Measurements from ENCODE around the gene EMSY.

EMSY gene

DNA sequence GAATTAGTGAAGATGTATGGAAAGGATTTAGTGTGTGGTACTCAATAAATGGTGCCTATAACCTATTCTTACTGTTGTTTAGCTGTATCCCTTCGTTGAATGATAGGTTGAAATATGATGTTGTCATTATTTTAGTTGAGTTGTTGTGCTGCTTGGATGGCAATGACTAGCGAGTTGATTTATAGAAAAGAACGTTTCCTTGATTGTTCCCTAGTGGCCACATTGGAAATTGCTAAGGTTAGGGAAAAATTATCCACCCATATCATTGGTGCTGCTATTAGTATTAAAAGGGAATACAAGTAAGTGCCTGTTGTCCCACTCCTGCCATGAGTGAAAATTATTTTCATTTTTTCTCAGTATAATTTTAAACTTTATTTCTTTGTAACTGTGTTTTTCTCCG is 14.5 kb downstream of the EMSY start:
- DNase-seq: peak; percentile 14 to 28 (median 25)

DNA sequence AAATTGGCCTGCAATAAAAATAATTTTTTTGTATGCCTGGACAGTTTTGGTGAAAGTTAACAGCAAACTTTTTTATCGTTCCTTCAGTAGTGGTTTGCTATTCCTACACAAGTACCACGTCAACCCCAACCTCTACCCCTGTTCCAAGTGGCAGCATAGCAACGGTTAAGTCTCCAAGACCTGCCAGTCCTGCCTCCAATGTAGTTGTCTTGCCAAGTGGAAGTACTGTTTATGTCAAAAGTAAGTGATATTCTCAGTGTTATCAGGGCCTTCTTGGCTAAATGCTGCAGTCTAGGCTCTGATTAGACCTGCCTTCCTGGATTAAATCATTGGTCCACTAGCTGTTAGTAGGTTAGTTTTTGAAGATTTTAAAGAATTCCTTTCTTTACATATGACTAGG is 15.0 kb downstream of the EMSY start:
- no peak for DNase-seq

DNA sequence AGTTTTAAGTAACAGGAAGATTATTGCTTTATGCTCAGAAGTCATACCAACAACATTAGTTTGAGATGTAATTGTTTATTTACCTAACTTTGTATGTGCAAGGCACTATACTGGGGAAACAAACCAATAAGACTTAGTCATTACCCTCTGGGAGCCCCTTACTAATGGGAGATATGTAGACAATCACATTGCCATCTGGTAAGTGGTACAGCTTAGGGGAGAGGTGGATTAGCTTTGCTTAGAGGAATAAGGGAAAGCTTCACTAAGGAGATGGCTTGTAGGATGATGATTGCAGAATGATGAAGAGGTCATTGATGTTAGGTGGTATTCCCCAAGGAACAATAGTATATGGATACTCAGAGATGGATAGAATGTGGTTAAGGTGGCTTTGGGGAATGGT is 17.5 kb downstream of the EMSY start:
- no peak for DNase-seq

DNA sequence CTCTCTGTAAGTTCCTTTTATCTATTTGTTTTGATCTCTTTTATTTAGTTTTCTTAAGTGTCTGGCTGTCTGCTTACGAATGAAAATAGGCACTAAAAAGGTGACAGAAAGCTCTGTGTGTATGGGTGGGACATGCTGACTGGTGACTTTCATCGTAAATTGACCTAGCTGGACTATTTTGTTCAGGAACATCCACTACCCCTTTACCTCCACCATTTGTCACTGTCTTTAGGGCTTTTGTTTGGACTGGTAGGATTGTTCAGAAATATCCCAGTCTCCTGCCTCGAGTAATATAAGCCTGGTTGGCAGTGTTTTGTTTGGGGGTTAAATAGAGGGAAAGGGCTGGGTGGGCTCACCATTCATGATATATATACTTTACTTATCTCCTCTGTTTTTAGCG is 20.9 kb downstream of the EMSY start:
- no peak for DNase-seq

DNA sequence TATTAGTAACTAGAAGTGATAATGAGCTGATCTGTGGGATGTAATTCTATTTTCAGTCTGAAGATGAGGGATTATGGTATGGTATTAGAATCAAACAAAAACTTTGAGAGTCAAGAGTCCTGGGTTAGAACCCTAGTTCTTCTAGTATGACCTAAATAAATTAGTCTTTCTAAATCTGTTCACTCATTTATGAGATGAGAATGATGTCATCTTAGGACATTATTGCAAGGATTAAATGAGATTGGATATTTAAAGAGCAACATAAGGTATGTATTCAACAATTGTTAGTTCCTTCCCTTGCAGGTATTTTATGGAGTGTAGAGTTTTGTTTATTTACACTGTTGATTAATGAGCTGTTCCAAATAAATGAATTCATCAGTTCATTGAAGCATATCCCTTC is 21.8 kb downstream of the EMSY start:
- no peak for DNase-seq

DNA sequence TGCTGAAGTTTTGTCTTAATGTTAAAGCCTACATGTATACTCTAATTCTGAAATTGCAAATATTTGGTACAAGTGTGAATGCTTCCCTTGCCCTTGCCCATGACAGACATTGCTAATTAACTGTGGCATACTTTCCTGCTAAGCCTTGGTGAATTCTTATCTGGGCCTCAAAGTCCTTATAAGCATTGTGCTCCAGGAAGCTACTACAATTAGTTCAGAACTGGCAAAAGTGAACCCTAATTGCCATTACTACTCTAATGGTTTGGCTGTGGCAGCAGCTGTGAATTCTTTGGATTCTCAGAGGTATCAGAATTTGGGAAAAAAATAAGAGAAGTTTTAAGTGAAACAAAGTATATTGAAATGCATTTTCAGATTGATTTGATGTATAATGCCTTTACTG is 24.3 kb downstream of the EMSY start:
- no peak for DNase-seq

GRCh38 chr11:76471382-76471781 is 26.6 kb downstream of the EMSY start:
- DNase-seq: no peak

GRCh38 chr11:76480241-76480640 is 35.4 kb downstream of the EMSY start:
- no peak for DNase-seq

DNA sequence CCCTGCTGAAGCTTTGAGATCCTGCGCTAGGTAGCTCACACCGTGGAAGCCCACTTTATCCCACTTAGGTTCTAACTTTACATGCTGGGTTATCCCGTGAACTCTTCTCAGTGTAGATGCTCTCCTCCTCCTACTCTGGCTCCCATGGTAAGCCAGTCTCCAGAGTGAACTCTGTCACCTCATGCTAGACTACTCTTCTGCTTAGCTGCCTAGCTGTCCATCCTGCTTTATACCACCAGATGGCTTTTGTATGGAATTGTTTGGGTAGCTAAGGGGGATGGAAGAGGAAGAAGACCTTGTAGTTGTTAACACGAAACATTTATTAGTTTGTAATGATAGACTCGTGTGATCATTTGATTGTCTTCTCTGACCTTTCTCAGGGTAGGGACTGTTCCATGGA is 46.8 kb downstream of the EMSY start:
- DNase-seq: no peak

GRCh38 chr11:76493040-76493439 is 48.2 kb downstream of the EMSY start:
- no peak for DNase-seq

- no peak for DNase-seq
Measured at GRCh38 chr11:76493626-76494539, 49.1 kb downstream of the EMSY start.

DNA sequence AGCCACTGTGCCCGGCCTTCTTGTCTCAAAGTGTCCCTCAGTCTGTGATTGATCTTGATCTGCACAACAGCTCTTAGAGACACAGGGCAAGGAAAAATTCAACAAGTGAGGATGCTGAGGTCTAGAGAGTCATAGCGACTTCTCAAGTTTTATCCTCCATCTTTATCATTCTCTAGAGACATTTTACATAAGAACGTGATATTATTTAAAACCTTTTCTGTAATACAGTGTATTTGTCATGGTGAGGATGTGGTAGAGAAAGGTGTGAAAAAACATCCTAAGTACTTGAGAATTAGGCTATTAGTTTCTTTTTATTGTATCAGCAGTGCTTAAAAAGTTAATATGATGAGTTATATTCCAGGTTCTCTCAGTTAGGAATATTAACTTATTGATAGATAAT is 50.2 kb downstream of the EMSY start:
- no peak for DNase-seq

GRCh38 chr11:76496174-76496573 is 51.4 kb downstream of the EMSY start:
- DNase-seq: no peak

GRCh38 chr11:76501526-76502202 is 56.8 kb downstream of the EMSY start:
- DNase-seq: peak in 1 of 3 donors; percentile 5

DNA sequence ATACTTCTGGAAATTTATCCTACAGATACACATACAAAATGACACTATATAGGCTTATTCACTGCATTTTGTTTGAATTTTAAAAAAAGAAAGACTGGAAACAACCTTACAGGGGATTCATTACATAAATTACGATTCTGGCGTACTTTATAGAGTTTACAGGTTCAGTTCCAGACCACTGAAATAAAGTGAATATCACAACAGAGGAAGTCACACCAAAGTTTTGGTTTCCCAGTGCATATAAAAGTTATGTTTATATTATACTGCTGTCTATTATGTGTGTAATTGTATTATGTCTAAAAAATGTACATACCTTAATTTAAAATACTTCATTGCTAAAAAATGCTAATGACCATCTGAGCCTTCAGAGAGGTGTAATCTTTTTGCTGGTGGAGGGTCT is 62.0 kb downstream of the EMSY start:
- no peak for DNase-seq

DNA sequence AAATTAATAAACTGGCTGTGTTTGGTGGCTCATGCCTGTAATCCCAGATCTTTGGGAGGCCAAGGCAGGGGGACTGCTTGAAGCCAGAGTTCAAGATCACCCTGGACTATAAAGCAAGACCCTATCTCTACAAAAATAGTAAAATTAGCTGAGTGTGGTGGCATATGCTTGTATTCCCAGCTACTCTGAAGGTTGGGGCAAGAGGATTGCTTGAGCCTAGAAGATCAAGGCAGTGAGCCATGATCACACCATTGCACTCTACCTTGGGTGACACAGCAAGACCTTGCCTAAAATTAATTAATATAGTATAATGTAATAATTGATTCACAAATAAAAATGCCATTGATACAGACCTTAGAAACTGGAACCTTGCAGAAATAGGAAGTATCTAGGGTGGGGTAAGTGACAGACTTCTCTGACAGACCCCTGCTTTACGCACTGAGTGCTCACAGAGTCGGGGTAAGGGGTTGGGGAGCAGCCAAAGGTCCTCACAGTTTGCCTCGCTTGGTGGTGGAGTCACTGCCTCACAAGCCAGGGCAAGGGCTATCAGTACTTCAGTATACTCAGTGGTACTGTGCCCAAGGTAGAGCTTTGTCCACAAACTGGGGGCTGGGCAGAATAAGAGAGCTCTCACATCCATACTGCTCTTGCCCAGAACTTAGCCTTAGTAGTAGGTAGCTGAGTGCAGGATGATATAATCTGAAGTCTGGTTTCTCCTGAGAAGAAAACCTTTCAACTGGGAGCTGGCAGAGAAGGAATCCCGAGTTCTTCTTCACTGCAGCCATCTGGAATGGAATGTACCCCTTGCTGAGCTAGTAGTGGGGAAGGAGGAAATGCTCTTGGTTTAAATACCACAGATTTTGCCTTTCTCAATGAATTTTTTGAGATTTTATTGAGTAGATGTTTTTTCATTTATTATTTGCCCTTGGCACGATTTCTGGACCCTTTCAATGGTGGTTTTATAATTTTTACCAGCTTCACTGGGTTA is 65.5 kb downstream of the EMSY start:
- DNase-seq: no peak

DNA sequence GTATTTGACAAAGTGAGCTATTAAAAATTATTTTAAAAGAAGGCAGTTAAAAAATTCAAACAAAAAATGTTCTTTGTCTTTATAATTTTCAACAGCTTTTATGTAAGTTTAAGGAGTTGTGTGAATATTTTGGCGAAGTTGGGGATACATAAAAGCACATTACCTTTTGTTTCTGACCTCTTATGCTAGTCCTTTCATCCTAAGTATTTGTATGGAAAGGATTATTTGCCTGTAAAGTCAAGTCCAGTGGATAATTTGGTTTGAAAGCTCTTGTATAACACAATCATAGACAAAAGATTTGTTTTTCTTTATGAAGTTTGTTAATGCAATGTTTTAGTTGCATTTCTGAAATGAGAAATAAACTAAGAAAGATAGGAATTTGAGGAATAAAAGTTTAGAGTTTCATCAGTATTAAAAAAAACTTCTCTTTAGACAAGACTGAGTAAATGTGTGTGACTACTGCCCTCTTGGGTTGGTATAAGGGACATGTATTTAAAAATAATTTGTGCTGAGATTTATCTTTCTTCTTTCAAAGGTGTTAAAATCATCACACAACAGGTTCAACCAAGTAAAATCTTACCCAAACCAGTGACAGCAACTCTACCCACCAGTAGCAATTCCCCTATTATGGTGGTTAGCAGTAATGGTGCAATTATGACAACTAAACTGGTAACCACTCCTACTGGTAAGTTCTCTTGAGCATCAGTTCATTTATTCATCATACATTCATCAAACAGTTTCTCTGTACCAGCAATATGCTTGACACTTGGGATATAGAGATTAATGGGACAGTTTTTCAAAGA is 68.2 kb downstream of the EMSY start:
- peak; percentile 3 to 37 (median 29) for DNase-seq

DNA sequence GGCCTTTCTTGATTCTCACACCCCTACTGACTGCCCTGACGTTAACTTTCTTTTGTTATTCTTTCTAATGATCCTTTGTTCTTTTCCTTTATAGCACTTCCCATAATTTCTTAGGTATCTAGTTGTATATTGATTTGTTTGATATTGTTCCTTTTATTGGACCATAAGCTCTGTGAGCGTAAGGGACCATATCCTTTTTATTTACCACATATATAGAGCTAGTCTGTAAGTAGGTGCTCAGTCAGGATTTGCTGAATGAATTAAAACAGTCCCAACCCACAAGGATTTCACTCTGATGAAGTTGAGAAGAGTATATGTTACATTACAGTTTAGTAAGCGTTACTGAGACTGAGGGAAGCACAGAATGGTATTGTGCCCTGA is 68.8 kb downstream of the EMSY start:
- DNase-seq: no peak

GRCh38 chr11:76515494-76515893 is 70.7 kb downstream of the EMSY start:
- no peak for DNase-seq

GRCh38 chr11:76523147-76523546 is 78.3 kb downstream of the EMSY start:
- DNase-seq: no peak

DNA sequence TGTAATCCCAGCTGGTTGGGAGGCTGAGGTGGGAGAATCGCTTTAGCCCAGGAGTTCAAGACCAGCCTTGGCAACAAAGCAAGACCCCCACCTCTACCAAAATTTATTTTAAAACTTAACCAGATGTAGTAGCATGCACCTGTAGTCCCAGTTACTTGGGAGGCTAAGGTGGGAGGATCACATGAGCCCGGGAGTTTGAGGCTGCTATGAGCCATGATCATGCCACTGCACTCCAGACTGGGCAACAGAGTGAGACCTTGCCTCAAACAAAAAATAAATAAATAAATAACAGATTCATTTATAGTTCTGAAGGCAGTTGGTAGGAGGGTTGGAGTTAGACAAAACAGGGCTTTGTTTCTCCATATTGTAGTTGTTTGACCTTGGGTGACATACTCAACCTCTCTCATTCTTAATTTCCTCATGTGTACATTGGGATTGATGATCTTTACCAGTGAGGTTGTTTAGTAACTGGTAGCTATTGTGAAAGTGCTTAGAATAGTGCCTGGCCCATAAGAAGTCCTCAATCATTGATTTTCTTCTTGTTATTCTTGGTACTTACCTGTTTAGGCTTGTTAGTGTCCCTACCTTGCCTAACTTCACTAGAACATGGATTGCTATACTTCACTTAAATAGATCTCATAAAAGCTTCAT is 79.1 kb downstream of the EMSY start:
- DNase-seq: no peak

GRCh38 chr11:76524461-76524860 is 79.6 kb downstream of the EMSY start:
- DNase-seq: no peak

All from suppressor macrophage treated with lipopolysaccharide for 1 hour (primary cell).